HG03095 (cell line): ENCODE data around the gene ARHGEF17.

Source experiments
- ATAC-seq: cut with Tn5 transposase; IDR thresholded peaks from one replicate; pipeline ENCODE4 v1.9.1; 2021; ENCODE audit warnings: moderate library complexity; ENCODE audit not compliant: unreplicated experiment

ARHGEF17 gene

GRCh38 chr11:73391665-73392064 lies 83.6 kb downstream of the ARHGEF17 start:
- no peak for ATAC-seq

- no peak for ATAC-seq
Observed at GRCh38 chr11:73392108-73393010, 84.3 kb downstream of the ARHGEF17 start.

GRCh38 chr11:73393011-73393380 lies 84.9 kb downstream of the ARHGEF17 start:
- ATAC-seq = no peak

GRCh38 chr11:73393479-73394415 lies 85.7 kb downstream of the ARHGEF17 start:
- no peak for ATAC-seq

GRCh38 chr11:73394416-73395296 lies 86.6 kb downstream of the ARHGEF17 start:
- ATAC-seq = no peak

- no peak for ATAC-seq
Observed at GRCh38 chr11:73395297-73396208, 87.5 kb downstream of the ARHGEF17 start.

GRCh38 chr11:73396251-73396930 lies 88.3 kb downstream of the ARHGEF17 start:
- no peak for ATAC-seq

- no peak for ATAC-seq
Observed at GRCh38 chr11:73396985-73397384, 88.9 kb downstream of the ARHGEF17 start.

GRCh38 chr11:73397468-73398131 lies 89.5 kb downstream of the ARHGEF17 start:
- ATAC-seq = no peak

- ATAC-seq = no peak
Observed at GRCh38 chr11:73398132-73398526, 90.1 kb downstream of the ARHGEF17 start.

- ATAC-seq = no peak
Observed at GRCh38 chr11:73398721-73399120, 90.6 kb downstream of the ARHGEF17 start.

- no peak for ATAC-seq
Observed at GRCh38 chr11:73399159-73399590, 91.1 kb downstream of the ARHGEF17 start.

- ATAC-seq = no peak
Observed at GRCh38 chr11:73399636-73400035, 91.6 kb downstream of the ARHGEF17 start.

- no peak for ATAC-seq
Observed at GRCh38 chr11:73400293-73400692, 92.2 kb downstream of the ARHGEF17 start.

- ATAC-seq = no peak
Observed at GRCh38 chr11:73401217-73401923, 93.3 kb downstream of the ARHGEF17 start.

- no peak for ATAC-seq
Observed at GRCh38 chr11:73401924-73402833, 94.1 kb downstream of the ARHGEF17 start.

GRCh38 chr11:73402834-73403185 lies 94.7 kb downstream of the ARHGEF17 start:
- ATAC-seq = no peak
